ENCODE results near the gene NAV2. TPM values are rescaled to one million over a fixed set of nuclear protein-coding genes. Genes with fewer than 3 reads are reported as not detected.

NAV2 gene
- total RNA-seq, 1 donor from 2014 or later: 10.3 TPM

DNA sequence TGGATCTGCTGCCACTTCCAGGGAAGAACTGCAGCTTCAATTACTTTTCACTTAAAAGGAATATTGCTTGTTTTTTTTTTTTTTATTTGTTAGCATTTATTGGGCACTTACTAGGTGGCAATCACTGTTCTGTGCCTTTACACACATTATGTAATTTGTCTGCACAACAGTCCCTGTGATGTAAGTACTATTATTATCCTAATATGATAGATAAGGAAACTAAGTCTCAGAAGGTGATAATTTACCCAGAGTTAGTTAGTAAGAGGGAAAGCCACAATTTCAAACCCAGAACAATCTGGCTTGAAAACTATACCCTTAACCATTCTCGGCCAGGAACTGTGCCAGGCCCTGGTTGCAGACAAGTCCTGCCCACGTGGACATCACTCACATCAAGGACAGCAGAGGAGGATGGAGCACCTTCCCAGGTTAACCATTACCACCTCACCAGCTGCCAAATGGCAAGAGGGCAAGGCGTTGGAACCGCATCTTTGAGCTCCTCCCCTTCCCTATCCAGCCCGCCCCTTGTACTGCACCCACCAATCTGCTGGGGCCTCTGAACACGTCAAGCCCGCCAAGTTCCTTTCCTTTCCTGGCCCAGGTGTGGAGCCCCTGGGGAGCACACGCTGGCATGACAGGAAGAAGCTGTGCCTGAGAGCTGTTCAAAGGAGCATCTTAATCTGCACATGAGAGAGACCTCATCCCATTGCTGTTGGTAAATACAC lies 78.4 kb downstream of the NAV2 start:
- Mint-ChIP-seq H3K9me3 (no peaks in the 10 kb centered on the region), H3K4me3 (no peak overlapping the region), H3K27ac (no peak overlapping the region), H3K27me3 (peaks cover 5% of the 10 kb centered on the region), H3K4me1 (no peaks in the 10 kb centered on the region), H3K36me3 (ENCODE audit: low read depth) (no peaks in the 10 kb centered on the region)
- POLR2A ChIA-PET: no interaction called here
- DNase-seq (no peak), ATAC-seq (ENCODE audit: low read depth) (no peak)
- intact Hi-C loops (cut with micrococcal nuclease): no loop called here
- TF ChIP-seq, protein P1, sequence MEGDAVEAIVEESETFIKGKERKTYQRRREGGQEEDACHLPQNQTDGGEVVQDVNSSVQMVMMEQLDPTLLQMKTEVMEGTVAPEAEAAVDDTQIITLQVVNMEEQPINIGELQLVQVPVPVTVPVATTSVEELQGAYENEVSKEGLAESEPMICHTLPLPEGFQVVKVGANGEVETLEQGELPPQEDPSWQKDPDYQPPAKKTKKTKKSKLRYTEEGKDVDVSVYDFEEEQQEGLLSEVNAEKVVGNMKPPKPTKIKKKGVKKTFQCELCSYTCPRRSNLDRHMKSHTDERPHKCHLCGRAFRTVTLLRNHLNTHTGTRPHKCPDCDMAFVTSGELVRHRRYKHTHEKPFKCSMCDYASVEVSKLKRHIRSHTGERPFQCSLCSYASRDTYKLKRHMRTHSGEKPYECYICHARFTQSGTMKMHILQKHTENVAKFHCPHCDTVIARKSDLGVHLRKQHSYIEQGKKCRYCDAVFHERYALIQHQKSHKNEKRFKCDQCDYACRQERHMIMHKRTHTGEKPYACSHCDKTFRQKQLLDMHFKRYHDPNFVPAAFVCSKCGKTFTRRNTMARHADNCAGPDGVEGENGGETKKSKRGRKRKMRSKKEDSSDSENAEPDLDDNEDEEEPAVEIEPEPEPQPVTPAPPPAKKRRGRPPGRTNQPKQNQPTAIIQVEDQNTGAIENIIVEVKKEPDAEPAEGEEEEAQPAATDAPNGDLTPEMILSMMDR (IDR thresholded peaks at IDR 0.05): no peak
- CTCF ChIA-PET: interaction anchor here (0.6 kb wide), 1 partner anchor 9 kb away, joined by 3 read pairs; no protein-coding TSS in a partner anchor

GRCh38 chr11:19792510-19792909 lies 79.9 kb downstream of the NAV2 start:
- ChIA-PET CTCF (no interaction called here), POLR2A (interaction anchor here (0.6 kb wide), 1 partner anchor 242 kb away, joined by 5 read pairs; no protein-coding TSS in a partner anchor)
- no peak overlapping the region for H3K27ac Mint-ChIP-seq
- no peaks in the 10 kb centered on the region for H3K36me3 Mint-ChIP-seq (ENCODE audit: low read depth)
- H3K9me3 Mint-ChIP-seq: no peaks in the 10 kb centered on the region
- no peak overlapping the region for H3K4me3 Mint-ChIP-seq
- peaks cover 5% of the 10 kb centered on the region for H3K27me3 Mint-ChIP-seq
- ATAC-seq (ENCODE audit: low read depth): no peak
- no peaks in the 10 kb centered on the region for H3K4me1 Mint-ChIP-seq
- intact Hi-C loops (cut with micrococcal nuclease): no loop called here
- no peak for DNase-seq
- TF ChIP-seq, protein P1 (IDR thresholded peaks at IDR 0.05): no peak

DNA sequence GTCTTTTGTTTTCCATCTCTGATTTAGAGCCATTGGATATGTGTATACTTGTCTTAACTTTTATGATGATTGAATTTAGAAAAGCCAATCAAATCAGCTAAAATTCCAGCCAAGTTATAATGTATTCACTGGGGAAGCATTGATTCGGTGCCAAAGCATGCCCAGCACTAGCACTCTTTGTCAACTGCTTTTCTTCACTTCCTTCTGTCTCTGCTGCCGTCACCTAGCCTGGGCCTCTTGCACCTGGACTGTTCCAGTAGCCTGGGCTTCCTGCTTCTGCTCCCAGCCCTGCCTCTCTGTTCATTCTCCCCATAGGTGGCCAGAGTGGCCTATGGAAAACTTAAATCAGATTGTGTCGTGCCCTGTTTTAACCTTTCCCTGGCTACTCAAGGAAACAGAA lies 80.7 kb downstream of the NAV2 start:
- TF ChIP-seq, protein P1 (IDR thresholded peaks at IDR 0.05): no peak
- POLR2A ChIA-PET: no interaction called here

DNA sequence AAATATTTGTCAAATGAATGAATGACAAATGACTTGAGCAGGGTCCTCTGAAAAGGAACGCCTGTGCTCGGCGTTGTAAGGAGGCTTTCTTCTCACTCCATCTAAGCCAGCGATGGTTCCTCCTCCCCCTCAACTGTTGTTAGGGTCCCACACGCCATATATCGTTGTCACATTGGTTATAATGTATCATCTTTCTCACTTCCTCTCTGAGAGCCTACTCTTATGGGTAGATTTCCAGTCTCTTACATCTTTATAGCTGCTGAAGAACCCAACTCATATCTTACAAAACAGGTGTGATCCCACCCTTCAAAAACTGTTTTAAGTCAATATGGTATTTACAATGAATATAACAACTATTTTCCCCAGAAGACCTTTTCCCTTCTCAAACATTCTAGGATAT lies 81.5 kb downstream of the NAV2 start:
- no peaks in the 10 kb centered on the region for H3K36me3 Mint-ChIP-seq (ENCODE audit: low read depth)
- no peaks in the 10 kb centered on the region for H3K9me3 Mint-ChIP-seq
- TF ChIP-seq, protein P1 (IDR thresholded peaks at IDR 0.05): no peak
- H3K4me3 Mint-ChIP-seq: no peak overlapping the region
- DNase-seq (no peak), ATAC-seq (ENCODE audit: low read depth) (no peak)
- intact Hi-C loops (cut with micrococcal nuclease): no loop called here
- no peak overlapping the region for H3K27ac Mint-ChIP-seq
- ChIA-PET POLR2A (no interaction called here), CTCF (no interaction called here)
- no peaks in the 10 kb centered on the region for H3K4me1 Mint-ChIP-seq
- H3K27me3 Mint-ChIP-seq: no peaks in the 10 kb centered on the region

More for the DNA sequence above, 80.7 kb downstream of the NAV2 start:
- DNase-seq (no peak), ATAC-seq (ENCODE audit: low read depth) (no peak)
- H3K4me3 Mint-ChIP-seq: no peak overlapping the region
- intact Hi-C loops (cut with micrococcal nuclease): no loop called here
- H3K27ac Mint-ChIP-seq: no peak overlapping the region
- CTCF ChIA-PET: no interaction called here
- H3K9me3 Mint-ChIP-seq: no peaks in the 10 kb centered on the region
- H3K4me1 Mint-ChIP-seq: no peaks in the 10 kb centered on the region
- no peaks in the 10 kb centered on the region for H3K36me3 Mint-ChIP-seq (ENCODE audit: low read depth)
- H3K27me3 Mint-ChIP-seq: peaks cover 3% of the 10 kb centered on the region

DNA sequence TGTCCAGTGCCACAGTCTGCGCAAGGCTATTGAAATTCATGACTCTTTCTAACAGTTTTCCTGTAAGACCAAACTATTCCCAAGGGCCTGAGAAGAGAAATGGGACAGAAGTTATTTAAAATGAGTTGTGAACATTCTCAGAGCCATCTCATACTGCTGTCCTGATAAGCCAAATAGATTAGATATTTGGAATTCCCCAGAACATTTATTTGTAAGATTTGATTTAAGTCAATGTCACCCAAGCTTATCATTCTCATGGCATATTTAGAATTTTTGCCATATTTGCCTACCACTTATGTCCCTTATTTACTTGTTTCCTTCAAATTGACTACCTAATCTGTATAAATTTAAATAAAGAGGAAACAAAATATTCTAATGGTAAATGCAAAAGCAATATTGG lies 82.4 kb downstream of the NAV2 start:
- ChIA-PET CTCF (no interaction called here), POLR2A (no interaction called here)
- no peak for DNase-seq
- Mint-ChIP-seq H3K9me3 (no peaks in the 10 kb centered on the region), H3K27me3 (peaks cover 2% of the 10 kb centered on the region), H3K36me3 (ENCODE audit: low read depth) (no peaks in the 10 kb centered on the region), H3K27ac (no peak overlapping the region), H3K4me3 (no peak overlapping the region), H3K4me1 (no peaks in the 10 kb centered on the region)
- intact Hi-C loops (cut with micrococcal nuclease): no loop called here
- ATAC-seq (ENCODE audit: low read depth): no peak
- TF ChIP-seq, protein P1 (IDR thresholded peaks at IDR 0.05): no peak

Data from activated B cell treated with CpG ODN at 0.5 μM for 24 hours (primary cell).